ENCODE results near the gene TBL3.

DNA sequence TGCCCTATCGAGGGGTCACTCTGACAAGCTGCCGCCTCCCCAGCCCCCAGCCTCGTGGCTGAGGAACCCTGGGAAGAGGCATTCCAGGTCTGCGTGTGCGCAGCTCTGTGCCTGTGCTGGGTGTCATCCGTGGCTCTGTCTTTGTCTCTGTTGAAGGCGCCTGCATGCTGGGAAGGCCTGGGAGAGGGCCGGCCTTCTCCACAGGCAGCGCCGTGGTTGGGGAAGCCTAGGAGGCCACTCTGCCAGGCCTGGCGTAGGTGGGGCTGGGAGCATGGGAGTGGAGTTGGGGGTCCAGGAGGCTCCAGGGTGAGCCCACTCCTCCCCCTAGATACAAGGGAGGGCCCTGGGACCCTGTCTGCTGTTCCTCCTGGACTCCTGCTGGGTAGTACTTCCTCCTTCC, 58.2 kb downstream of the TBL3 start:
- no peak for TF ChIP-seq EZH2phosphoT487 (IDR thresholded peaks at IDR 0.05)
- TF ChIP-seq, protein P1, sequence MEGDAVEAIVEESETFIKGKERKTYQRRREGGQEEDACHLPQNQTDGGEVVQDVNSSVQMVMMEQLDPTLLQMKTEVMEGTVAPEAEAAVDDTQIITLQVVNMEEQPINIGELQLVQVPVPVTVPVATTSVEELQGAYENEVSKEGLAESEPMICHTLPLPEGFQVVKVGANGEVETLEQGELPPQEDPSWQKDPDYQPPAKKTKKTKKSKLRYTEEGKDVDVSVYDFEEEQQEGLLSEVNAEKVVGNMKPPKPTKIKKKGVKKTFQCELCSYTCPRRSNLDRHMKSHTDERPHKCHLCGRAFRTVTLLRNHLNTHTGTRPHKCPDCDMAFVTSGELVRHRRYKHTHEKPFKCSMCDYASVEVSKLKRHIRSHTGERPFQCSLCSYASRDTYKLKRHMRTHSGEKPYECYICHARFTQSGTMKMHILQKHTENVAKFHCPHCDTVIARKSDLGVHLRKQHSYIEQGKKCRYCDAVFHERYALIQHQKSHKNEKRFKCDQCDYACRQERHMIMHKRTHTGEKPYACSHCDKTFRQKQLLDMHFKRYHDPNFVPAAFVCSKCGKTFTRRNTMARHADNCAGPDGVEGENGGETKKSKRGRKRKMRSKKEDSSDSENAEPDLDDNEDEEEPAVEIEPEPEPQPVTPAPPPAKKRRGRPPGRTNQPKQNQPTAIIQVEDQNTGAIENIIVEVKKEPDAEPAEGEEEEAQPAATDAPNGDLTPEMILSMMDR (IDR thresholded peaks at IDR 0.05), result no peak
